MM.1S (cell line): ENCODE results near the gene C11orf87.
A peak's percentile ranks its signal among the peaks of the same experiment; 100 is the strongest.

Experiments
- DNase-seq: peaks from one replicate; pipeline ENCODE4 v3.0.0-alpha.2; 2015
- H2AFZ ChIP-seq: fragments of 300-600 bp; sonication (generic); 2 replicates; pipeline ENCODE4 v1.6.0; 2016; ENCODE audit warnings: antibody characterized with exemption, low read length
- H3F3A ChIP-seq: fragments of 300-600 bp; sonication (generic); 2 replicates; pipeline ENCODE4 v1.6.1; 2016; ENCODE audit warnings: mild to moderate bottlenecking, antibody characterized with exemption, low read length, moderate library complexity, mixed read lengths; ENCODE audit not compliant: insufficient read depth
- H3K27ac ChIP-seq: fragments of 300-600 bp; sonication (generic); 2 replicates; pipeline ENCODE4 v1.5.1; 2016; ENCODE audit warnings: mild to moderate bottlenecking, low read length
- H3K27me3 ChIP-seq: fragments of 300-600 bp; sonication (generic); replicated peaks from 2 replicates; pipeline ENCODE4 v1.6.0; 2016; ENCODE audit warnings: low read length; ENCODE audit not compliant: insufficient read depth
- H3K36me3 ChIP-seq: fragments of 300-600 bp; sonication (generic); replicated peaks from 2 replicates; pipeline ENCODE4 v1.6.1; 2016; ENCODE audit warnings: mild to moderate bottlenecking, low read length, mixed read lengths; ENCODE audit not compliant: insufficient read depth
- H3K4me1 ChIP-seq: fragments of 300-600 bp; sonication (generic); 2 replicates; pipeline ENCODE4 v1.6.1; 2016; ENCODE audit warnings: low read length, mixed read lengths
- H3K4me2 ChIP-seq: fragments of 300-600 bp; sonication (generic); 2 replicates; pipeline ENCODE4 v1.6.0; 2016; ENCODE audit warnings: low read depth, low read length
- H3K4me3 ChIP-seq: fragments of 300-600 bp; sonication (generic); 2 replicates; pipeline ENCODE4 v1.5.1; 2016; ENCODE audit warnings: low read length, mixed read lengths
- H3K79me2 ChIP-seq: fragments of 300-600 bp; sonication (generic); 2 replicates; pipeline ENCODE4 v1.6.1; 2016; ENCODE audit warnings: mixed run types, low read length, mixed read lengths
- H3K9ac ChIP-seq: fragments of 300-600 bp; sonication (generic); 2 replicates; pipeline ENCODE4 v1.6.1; 2016; ENCODE audit warnings: low read length, mixed read lengths
- H3K9me2 ChIP-seq: fragments of 300-600 bp; sonication (generic); replicated peaks from 2 replicates; pipeline ENCODE4 v1.6.1; 2016; ENCODE audit warnings: mild to moderate bottlenecking, low read length, mixed read lengths; ENCODE audit not compliant: insufficient read depth
- H3K9me3 ChIP-seq: fragments of 300-600 bp; sonication (generic); replicated peaks from 2 replicates; pipeline ENCODE4 v1.6.1; 2016; ENCODE audit warnings: mild to moderate bottlenecking, low read length, mixed read lengths; ENCODE audit not compliant: insufficient read depth
- H4K20me1 ChIP-seq: fragments of 300-600 bp; sonication (generic); 2 replicates; pipeline ENCODE4 v1.6.1; 2016; ENCODE audit warnings: mild to moderate bottlenecking, low read length, moderate library complexity, mixed read lengths; ENCODE audit not compliant: insufficient read depth
- EZH2 ChIP-seq: fragments of 300-600 bp; sonication (generic); optimal IDR thresholded peaks from 2 replicates; pipeline ENCODE3; 2017; ENCODE audit warnings: low read depth, mild to moderate bottlenecking, antibody characterized with exemption, low read length, mixed read lengths
- EZH2phosphoT487 ChIP-seq: fragments of 300-600 bp; sonication (generic); IDR thresholded peaks from 2 replicates; pipeline ENCODE4 v1.6.1; 2018; ENCODE audit warnings: antibody characterized with exemption, low read length
- TF ChIP-seq, protein P1 (sequence below): fragments of 300-600 bp; sonication (generic); IDR thresholded peaks from 2 replicates; pipeline ENCODE4 v1.5.1; 2016; ENCODE audit warnings: antibody characterized with exemption, low read length, mixed read lengths

The C11orf87 gene

DNA sequence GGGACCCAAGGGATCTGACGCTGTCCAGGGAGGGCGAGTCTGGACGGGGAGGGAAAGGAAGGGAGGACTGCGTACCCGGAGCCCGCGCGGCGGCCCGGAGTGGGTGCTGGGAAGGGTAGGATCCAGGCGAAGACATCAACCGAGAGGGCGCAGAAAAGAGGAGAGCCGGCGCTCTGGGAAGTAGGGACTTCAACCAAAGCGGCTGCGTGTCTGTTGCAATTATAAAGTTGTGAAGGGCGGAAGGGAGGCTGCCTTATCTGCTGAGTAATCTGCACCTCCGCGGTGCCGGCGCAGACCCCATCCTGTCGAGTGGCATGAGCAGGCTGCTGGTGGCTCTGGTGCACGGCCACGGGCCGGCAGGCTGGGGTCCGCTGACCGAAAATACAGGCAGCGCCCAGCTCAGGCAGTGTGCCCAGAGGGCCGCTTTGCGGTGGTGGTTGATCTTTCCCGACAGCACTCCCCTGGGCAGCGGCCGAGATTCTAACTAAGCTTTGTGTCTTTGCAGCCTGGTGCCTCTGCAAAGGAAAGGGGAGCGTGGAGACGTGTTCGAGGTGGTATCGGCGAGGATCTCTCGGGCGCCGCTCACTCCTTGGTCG, 978 bp downstream of the C11orf87 start:
- Histone ChIP-seq H3F3A (no peaks in the 10 kb centered on the region), H3K4me3 (no peak overlapping the region), H3K4me2 (no peak overlapping the region), H4K20me1 (no peaks in the 10 kb centered on the region), H3K27me3 (no peaks in the 10 kb centered on the region), H3K27ac (no peak overlapping the region), H3K9me2 (no peaks in the 10 kb centered on the region), H3K9ac (no peak overlapping the region), H3K4me1 (no peaks in the 10 kb centered on the region), H3K36me3 (no peaks in the 10 kb centered on the region), H2AFZ (no peak overlapping the region), H3K9me3 (no peaks in the 10 kb centered on the region), H3K79me2 (no peaks in the 10 kb centered on the region)
- TF ChIP-seq, protein P1, sequence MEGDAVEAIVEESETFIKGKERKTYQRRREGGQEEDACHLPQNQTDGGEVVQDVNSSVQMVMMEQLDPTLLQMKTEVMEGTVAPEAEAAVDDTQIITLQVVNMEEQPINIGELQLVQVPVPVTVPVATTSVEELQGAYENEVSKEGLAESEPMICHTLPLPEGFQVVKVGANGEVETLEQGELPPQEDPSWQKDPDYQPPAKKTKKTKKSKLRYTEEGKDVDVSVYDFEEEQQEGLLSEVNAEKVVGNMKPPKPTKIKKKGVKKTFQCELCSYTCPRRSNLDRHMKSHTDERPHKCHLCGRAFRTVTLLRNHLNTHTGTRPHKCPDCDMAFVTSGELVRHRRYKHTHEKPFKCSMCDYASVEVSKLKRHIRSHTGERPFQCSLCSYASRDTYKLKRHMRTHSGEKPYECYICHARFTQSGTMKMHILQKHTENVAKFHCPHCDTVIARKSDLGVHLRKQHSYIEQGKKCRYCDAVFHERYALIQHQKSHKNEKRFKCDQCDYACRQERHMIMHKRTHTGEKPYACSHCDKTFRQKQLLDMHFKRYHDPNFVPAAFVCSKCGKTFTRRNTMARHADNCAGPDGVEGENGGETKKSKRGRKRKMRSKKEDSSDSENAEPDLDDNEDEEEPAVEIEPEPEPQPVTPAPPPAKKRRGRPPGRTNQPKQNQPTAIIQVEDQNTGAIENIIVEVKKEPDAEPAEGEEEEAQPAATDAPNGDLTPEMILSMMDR, result no peak
- TF ChIP-seq EZH2 (no peak), EZH2phosphoT487 (no peak)
- DNase-seq, result no peak

DNA sequence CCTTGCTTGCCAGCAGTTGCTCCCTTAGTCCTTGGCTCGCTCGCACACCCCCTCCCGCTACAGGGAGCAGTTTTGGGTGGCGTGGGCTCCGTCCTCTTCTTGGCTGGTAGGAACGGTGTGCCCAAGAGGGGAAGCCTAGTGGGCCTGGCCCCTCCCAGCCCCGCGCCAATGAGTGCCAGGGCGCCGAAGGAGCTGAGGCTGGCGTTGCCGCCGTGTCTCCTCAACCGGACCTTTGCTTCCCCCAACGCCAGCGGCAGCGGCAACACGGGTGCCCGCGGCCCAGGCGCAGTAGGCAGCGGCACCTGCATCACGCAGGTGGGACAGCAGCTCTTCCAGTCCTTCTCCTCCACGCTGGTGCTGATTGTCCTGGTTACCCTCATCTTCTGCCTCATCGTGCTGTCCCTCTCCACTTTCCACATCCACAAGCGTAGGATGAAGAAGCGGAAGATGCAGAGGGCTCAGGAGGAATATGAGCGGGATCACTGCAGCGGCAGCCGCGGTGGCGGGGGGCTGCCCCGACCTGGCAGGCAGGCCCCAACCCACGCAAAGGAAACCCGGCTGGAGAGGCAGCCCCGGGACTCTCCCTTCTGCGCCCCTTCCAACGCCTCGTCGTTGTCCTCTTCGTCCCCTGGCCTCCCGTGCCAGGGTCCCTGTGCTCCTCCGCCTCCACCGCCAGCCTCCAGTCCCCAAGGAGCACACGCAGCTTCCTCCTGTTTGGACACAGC, 1.6 kb downstream of the C11orf87 start:
- H3K4me3 ChIP-seq, result no peak overlapping the region

DNA sequence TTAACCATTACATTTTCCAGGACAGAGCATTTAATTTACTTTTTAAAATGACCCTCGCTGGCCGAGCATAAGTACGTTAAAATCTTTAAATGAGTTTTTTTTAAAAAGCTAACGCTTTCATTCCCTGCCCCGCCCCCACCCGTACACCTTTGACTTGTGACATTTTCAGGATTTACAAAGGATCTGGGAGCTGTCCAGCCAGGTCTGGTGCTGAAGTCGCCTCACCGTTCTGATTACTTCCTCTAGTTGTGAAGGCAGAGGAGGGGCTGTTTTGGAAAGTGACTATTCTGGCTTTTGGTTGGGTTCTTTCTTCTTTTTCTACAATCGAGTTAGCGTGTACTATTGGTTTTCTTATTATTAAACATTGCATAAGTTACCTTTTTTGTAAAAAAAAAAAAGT, 2.9 kb downstream of the C11orf87 start:
- H2AFZ ChIP-seq, result no peak overlapping the region
- no peaks in the 10 kb centered on the region for H3F3A ChIP-seq
- H3K4me1 ChIP-seq, result no peaks in the 10 kb centered on the region
- H3K9ac ChIP-seq, result no peak overlapping the region
- H3K9me2 ChIP-seq, result no peaks in the 10 kb centered on the region
- H4K20me1 ChIP-seq, result no peaks in the 10 kb centered on the region
- no peaks in the 10 kb centered on the region for H3K79me2 ChIP-seq
- H3K27me3 ChIP-seq, result no peaks in the 10 kb centered on the region
- no peaks in the 10 kb centered on the region for H3K36me3 ChIP-seq
- H3K4me3 ChIP-seq, result no peak overlapping the region
- no peak overlapping the region for H3K27ac ChIP-seq
- no peak for TF ChIP-seq EZH2
- TF ChIP-seq EZH2phosphoT487, result no peak
- TF ChIP-seq, protein P1, result no peak
- H3K4me2 ChIP-seq, result no peak overlapping the region
- DNase-seq, result peak; percentile 39
- H3K9me3 ChIP-seq, result no peaks in the 10 kb centered on the region

More for the DNA sequence above, 1.6 kb downstream of the C11orf87 start:
- H3K79me2 ChIP-seq, result no peaks in the 10 kb centered on the region
- H3K9me3 ChIP-seq, result no peaks in the 10 kb centered on the region
- H3K27me3 ChIP-seq, result no peaks in the 10 kb centered on the region
- H3K36me3 ChIP-seq, result no peaks in the 10 kb centered on the region
- no peaks in the 10 kb centered on the region for H3K4me1 ChIP-seq
- H4K20me1 ChIP-seq, result no peaks in the 10 kb centered on the region
- H3K27ac ChIP-seq, result no peak overlapping the region
- H3K9me2 ChIP-seq, result no peaks in the 10 kb centered on the region
- H3F3A ChIP-seq, result no peaks in the 10 kb centered on the region
- no peak overlapping the region for H2AFZ ChIP-seq
- no peak overlapping the region for H3K4me2 ChIP-seq
- no peak overlapping the region for H3K9ac ChIP-seq
- TF ChIP-seq EZH2phosphoT487 (no peak), EZH2 (no peak)
- TF ChIP-seq, protein P1, result no peak
- no peak for DNase-seq
